Measurements from ENCODE around the gene COL23A1.
"Not testable (repeated sequence)": the region's sequence is repeated elsewhere in the genome, so short reads cannot be mapped to it uniquely, and the experiment has no call there.

Gene COL23A1

GRCh38 chr5:178307267-178308045 lies 282.7 kb downstream of the COL23A1 start:
- no peak for DNase-seq (ENCODE audit: low read depth, low spot score)

GRCh38 chr5:178306430-178307225 lies 283.6 kb downstream of the COL23A1 start:
- no peak for DNase-seq (ENCODE audit: low read depth, low spot score)

DNA sequence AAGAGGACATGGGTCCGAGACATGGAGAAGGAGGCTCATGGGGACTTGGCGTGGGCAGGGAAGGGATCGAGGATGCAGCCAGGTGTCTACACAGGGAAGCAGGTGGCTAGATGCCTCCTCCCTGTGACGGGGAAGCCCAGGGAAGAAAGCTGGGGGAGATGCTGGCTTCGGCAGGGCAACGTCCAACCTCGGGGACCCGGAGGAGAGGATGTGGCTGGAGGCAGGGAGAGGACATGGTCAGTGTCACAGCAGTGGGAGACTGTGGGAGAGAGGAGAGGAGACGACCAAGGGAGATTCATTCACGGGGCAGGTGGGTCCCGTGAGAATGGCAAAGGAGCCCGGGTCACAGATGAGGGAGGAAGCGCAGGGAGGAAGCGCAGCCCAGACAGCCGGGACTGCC lies 284.4 kb downstream of the COL23A1 start:
- no peak for DNase-seq (ENCODE audit: low read depth, low spot score)

DNA sequence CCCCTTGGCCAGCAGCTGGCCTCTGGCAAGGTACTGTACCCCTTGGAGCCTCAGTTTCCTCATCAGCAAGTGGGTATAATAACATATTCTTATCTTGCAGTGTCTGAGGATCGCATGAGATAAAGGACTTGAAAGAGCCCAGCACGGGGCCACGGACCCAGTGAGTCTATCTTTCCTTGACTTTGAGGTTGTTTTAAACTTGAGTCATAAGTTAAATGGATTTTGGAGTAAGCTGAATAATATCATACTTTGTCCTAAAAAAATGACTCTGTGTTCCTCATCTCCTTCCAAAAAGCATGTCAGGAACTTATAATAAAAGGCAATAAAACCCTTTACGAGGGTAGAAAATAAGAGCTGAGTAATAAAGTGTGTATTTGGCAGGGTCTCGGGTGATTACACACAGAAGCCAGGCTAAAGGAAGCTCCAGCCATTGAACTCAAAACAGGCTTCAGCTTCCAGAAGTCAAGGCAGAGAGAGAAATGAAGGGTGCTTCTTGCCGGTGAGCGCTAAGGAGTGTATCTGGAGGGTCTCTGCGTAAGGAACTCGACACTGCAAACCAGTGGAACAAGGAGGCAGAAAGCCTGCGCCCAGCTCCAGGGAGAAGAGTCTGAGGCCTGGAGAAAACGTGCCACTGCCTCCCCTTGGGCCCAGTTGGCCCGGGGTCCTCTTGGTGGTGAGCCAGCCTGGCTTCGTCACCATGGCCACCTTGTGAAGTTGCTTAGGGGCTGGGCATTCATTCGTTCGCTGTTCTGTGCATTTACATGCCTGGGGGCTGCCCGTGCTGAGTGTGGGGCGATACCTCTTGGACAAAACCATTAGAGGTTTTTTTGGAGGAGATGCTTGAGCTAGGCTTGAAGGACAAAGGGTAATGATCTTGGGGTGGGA lies 285.2 kb downstream of the COL23A1 start:
- no peak for DNase-seq (ENCODE audit: low read depth, low spot score)

DNA sequence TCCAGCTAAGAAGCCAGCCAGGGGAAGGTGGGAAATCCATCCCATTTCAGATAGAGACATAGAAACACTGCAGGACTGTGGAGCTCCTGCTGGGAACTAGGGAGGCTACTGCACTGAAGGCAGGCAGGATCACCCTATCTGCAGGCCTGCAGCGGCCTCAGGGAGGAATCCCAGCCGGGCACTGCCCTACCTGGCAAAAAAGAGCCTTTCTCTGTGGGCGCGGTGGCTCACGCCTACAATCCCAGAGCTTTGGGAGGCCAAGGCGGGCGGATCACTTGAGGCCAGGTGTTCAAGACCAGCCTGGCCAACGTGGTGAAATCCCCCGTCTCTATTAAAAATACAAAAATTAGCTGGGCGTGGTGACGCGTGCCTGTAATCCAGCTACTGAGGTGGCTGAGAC lies 286.2 kb downstream of the COL23A1 start:
- DNase-seq (ENCODE audit: low read depth, low spot score): no peak

DNA sequence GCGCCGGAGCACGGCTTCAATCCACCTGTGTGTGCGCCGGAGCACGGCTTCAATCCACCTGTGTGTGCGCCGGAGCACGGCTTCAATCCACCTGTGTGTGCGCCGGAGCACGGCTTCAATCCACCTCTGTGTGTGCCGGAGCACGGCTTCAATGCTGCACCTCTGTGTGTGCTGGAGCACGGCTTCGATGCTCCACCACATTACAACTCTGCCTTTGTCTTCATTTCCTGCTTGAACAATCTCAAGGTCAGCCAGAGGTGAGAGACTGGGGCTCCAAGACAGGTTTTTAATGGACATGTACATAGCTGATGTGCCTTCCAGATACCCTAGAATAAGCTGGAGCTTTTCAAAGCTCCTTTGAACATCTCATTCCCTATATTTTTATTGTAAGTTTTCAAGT lies 287.9 kb downstream of the COL23A1 start:
- not testable (repeated sequence) for DNase-seq (ENCODE audit: low read depth, low spot score)

GRCh38 chr5:178301641-178302040 lies 288.6 kb downstream of the COL23A1 start:
- DNase-seq (ENCODE audit: low read depth, low spot score): no peak

GRCh38 chr5:178298283-178298807 lies 291.8 kb downstream of the COL23A1 start:
- DNase-seq (ENCODE audit: low read depth, low spot score): no peak

- no peak for DNase-seq (ENCODE audit: low read depth, low spot score)
Measured at GRCh38 chr5:178297751-178298150, 292.4 kb downstream of the COL23A1 start.

DNA sequence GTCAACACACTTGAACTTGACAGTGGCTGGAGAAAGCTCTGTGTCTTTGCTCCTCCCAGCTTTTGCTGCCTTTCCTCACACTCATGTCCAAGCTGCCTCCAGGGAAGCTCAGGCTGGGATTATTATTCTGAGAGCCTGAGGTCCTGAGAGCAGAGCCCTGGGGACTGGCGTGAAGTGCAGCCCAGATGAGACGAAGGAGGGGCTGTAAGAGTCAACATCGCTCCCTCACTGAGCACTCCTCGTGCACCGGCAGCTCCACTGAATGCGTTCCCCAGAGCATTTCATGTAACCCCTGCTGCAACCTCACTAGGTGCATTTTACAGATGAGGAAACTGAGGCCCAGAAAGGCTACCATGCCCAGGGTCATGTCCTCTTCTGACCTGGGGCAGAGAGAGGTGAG lies 294.1 kb downstream of the COL23A1 start:
- DNase-seq (ENCODE audit: low read depth, low spot score): no peak

- DNase-seq (ENCODE audit: low read depth, low spot score): no peak
Measured at GRCh38 chr5:178295589-178295988, 294.6 kb downstream of the COL23A1 start.

DNA sequence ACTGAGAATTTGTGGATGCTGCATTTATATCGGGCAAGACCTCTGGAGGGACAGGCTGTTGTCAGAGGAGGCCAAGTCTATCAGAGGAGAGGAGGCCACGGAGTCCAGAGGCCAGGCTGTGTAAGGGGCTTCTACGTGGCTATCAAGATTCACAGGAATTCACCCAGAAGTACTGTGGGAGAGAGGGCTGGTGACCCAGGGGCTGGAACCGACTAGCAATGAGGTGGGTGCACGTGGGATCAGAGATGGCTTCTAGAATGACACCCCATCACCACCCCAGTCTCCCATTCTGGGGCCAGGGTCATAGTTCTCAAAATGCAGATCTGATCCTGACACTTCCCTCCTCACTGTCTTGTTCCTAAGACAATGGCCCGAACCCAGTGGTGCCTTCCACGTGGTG lies 296.4 kb downstream of the COL23A1 start:
- DNase-seq (ENCODE audit: low read depth, low spot score): no peak

DNA sequence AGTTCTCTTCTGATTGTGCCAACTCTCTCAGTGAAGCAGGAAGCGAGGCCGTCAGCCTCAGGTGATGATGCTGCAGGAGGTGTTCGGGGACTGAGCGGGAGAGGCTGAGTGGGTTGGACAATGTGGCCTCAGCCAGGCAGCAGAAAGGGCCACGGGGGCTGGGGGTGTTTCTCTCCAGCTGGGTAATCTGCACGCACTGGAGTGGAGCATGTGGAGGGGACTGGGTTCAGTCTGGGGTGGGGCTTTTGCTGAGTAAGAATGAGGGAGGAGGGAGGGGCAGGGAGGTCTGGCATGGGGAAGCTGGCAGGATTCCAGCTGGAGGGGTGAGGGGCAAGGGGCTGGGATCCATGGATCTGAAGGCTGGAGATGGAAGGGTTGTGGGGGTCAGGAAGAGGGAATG lies 296.8 kb downstream of the COL23A1 start:
- DNase-seq (ENCODE audit: low read depth, low spot score): no peak

GRCh38 chr5:178292826-178293205 lies 297.4 kb downstream of the COL23A1 start:
- DNase-seq (ENCODE audit: low read depth, low spot score): no peak

- DNase-seq (ENCODE audit: low read depth, low spot score): no peak
Measured at GRCh38 chr5:178291969-178292825, 298.0 kb downstream of the COL23A1 start.

DNA sequence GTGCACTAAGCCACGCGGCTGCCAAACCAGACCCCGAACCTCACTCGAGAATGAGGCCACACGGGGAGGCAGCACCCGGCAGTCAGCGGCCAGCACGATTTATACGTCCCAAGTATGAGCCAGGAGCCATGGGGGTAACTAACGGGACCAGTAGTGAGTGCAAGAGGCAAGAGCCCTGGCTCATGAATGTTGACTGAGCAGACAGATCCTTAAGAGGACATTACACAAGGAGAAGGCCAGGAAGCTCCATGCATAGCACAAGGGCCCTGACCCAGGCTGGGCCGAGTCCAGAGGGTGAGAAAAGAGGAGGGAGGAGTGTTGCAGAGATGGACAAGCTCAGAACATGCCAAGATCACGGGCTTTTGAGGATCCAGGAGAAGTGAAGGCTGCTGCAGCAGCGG lies 299.0 kb downstream of the COL23A1 start:
- no peak for DNase-seq (ENCODE audit: low read depth, low spot score)

DNA sequence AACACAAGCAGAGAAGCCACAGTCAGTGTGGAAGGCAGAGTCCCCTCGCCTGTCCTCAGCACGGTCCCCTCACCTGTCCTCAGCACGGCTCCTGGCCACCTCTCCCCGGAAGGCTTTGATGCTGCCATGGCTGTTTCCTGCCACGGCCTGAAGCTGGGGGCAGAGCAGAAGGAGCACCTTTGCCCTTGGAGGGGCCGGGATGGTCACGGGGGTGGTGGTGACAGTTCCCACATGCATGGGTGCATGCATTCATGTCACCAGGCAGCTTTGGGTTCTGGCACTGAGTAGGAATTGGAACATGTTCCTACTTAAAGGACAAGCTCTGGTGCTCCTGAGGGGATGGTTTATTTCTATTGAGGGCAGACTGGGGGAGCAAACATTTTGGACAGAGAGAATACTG lies 299.8 kb downstream of the COL23A1 start:
- no peak for DNase-seq (ENCODE audit: low read depth, low spot score)

- no peak for DNase-seq (ENCODE audit: low read depth, low spot score)
Measured at GRCh38 chr5:178289438-178289837, 300.8 kb downstream of the COL23A1 start.

DNA sequence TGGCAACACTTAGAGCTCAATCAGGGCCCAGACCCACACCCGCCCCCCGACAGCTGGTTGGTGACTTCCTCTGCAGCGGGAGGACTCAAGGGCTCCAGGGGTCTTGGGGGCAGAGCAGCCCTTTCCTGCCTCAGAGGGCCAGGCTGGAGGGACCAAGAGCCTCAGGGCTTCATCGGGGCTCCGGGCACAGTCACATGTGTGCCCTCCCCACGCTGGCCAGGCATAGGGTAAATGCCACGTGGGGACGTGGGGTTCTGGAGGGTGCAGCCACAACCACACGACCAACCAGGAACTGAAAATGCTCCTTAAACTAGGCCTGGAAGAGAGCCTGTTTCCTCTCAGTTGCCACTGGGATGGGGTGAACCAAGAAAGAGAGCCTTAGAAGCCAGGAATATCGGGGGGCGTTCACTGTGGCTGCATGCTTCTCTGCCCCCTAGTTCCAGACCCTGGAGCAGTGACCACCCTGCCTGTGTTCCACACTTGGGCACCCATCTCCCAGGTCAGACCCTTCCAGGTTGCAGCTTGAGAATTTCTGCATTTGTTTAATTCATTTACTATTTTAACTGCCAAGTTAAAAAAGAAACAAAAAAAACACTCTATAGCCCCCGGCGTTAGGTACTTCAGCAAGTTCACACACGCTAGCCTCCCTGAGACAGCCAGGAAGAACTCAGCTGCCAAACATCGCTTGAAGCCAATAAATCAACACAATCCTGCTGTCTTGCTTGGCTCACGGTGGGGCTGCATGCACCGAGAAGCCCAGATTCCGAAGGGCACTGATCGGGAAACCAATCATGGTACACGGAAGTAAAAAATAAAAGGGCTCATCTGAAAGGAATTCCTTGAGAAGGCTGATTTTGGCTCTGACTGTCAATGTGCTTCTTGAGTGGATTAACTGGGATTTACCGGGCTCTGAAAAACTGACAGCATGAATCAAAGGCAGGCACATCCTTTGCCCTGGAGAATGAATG lies 301.5 kb downstream of the COL23A1 start:
- DNase-seq (ENCODE audit: low read depth, low spot score): no peak

DNA sequence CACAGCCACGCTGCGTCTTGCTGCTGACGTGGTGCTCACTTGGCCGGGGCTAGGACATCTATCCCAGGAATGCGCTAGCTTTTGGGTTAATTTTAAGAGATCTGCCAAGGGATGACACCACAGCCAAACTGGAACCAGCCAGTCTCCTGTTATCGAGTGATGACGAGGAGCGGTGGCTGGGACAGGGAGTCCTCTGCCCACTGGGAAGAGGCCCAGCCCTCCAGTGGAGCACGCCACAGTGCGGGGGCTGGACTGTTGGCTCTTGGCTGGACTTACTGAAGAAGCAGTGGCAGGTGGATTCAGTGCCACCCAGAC lies 302.4 kb downstream of the COL23A1 start:
- DNase-seq (ENCODE audit: low read depth, low spot score): no peak

Data from iPS DF 19.7 (cell line).